Esophagus squamous epithelium (tissue), 4 donors: ENCODE data around the gene CMTR2.

Experiments used
- POLR2A ChIP-seq, 4 donors: fragments of 450-650 bp; IDR thresholded peaks; one replicate each; pipeline ENCODE4 v1.6.1; 2017; ENCODE audit warnings: antibody characterized with exemption in 4 of 4, mild to moderate bottlenecking in 4 of 4, moderate library complexity in 3 of 4
- TF ChIP-seq, protein P1 (sequence below), 6 experiments: fragments of 450-650 bp in 4 of 6; fragments of 200-600 bp in 2 of 6; sonication (generic) in 2 of 6; IDR thresholded peaks; one replicate each; pipeline ENCODE4 v1.5.1; 2016 to 2019; ENCODE audit warnings: antibody characterized with exemption in 6 of 6, mild to moderate bottlenecking in 4 of 6, moderate library complexity in 4 of 6

DNA sequence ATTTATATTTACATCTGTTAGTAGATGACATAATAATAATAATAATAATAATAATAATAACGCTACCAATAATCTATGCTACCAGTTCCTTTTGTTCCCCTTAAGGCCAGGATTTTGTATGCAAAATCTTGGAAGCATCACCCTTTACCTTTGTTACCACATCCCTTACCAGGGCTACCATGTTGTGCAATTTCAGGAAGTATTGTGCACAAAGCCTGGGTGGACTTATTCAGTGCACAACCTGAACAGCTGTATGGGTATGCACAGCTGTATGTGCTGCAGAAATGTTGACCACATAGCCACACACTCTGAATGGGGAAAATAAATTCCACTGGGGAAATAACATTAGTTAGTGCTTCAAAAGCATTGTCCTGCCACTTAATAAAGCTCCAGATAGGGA is 49.4 kb upstream of the CMTR2 start:
- TF ChIP-seq, protein P1, sequence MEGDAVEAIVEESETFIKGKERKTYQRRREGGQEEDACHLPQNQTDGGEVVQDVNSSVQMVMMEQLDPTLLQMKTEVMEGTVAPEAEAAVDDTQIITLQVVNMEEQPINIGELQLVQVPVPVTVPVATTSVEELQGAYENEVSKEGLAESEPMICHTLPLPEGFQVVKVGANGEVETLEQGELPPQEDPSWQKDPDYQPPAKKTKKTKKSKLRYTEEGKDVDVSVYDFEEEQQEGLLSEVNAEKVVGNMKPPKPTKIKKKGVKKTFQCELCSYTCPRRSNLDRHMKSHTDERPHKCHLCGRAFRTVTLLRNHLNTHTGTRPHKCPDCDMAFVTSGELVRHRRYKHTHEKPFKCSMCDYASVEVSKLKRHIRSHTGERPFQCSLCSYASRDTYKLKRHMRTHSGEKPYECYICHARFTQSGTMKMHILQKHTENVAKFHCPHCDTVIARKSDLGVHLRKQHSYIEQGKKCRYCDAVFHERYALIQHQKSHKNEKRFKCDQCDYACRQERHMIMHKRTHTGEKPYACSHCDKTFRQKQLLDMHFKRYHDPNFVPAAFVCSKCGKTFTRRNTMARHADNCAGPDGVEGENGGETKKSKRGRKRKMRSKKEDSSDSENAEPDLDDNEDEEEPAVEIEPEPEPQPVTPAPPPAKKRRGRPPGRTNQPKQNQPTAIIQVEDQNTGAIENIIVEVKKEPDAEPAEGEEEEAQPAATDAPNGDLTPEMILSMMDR (IDR thresholded peaks at IDR 0.05) = no peak
- no peak for TF ChIP-seq POLR2A (IDR thresholded peaks at IDR 0.05)
